H54 (cell line): ENCODE results near the gene SRD5A1.

Source experiments
- DNase-seq: peaks from one replicate; pipeline ENCODE4 v3.0.0; 2011; ENCODE audit warnings: low spot score, mixed read lengths; ENCODE audit not compliant: insufficient read length
- FAIRE-seq: peaks from 3 replicates; lab custom pipeline; 2011; peaks lifted over from hg19 to GRCh38; lab: Jason Lieb, UNC
- POLR2A ChIP-seq: IDR thresholded peaks from 2 replicates; pipeline ENCODE4 v1.6.1; 2011; ENCODE audit warnings: low read depth, mild to moderate bottlenecking, low read length

Gene SRD5A1

GRCh38 chr5:6596388-6596787 is 36.9 kb upstream of the SRD5A1 start:
- FAIRE-seq (no peak), DNase-seq (no peak)
- no peak for TF ChIP-seq POLR2A

GRCh38 chr5:6597557-6597956 is 35.7 kb upstream of the SRD5A1 start:
- DNase-seq (no peak), FAIRE-seq (no peak)
- no peak for TF ChIP-seq POLR2A

GRCh38 chr5:6598351-6598900 is 34.8 kb upstream of the SRD5A1 start:
- no peak for DNase-seq
- TF ChIP-seq POLR2A, result no peak

GRCh38 chr5:6599739-6600138 is 33.5 kb upstream of the SRD5A1 start:
- TF ChIP-seq POLR2A, result no peak
- FAIRE-seq, result no peak
- no peak for DNase-seq

More at GRCh38 chr5:6598351-6598900, 34.8 kb upstream of the SRD5A1 start:
- no peak for FAIRE-seq

GRCh38 chr5:6601271-6601670 is 32.0 kb upstream of the SRD5A1 start:
- FAIRE-seq (no peak), DNase-seq (no peak)
- no peak for TF ChIP-seq POLR2A

GRCh38 chr5:6601816-6602215 is 31.4 kb upstream of the SRD5A1 start:
- no peak for TF ChIP-seq POLR2A
- no peak for FAIRE-seq
- no peak for DNase-seq

GRCh38 chr5:6602441-6602840 is 30.8 kb upstream of the SRD5A1 start:
- TF ChIP-seq POLR2A, result no peak
- no peak for FAIRE-seq
- DNase-seq, result no peak

- no peak for FAIRE-seq
- DNase-seq, result no peak
- no peak for TF ChIP-seq POLR2A
Measured at GRCh38 chr5:6603643-6604042, 29.6 kb upstream of the SRD5A1 start.

GRCh38 chr5:6604341-6604740 is 28.9 kb upstream of the SRD5A1 start:
- no peak for FAIRE-seq
- DNase-seq, result no peak
- no peak for TF ChIP-seq POLR2A

- FAIRE-seq (no peak), DNase-seq (no peak)
- no peak for TF ChIP-seq POLR2A
Measured at GRCh38 chr5:6604946-6605345, 28.3 kb upstream of the SRD5A1 start.

- no peak for DNase-seq
- no peak for FAIRE-seq
- TF ChIP-seq POLR2A, result no peak
Measured at GRCh38 chr5:6606884-6607558, 26.2 kb upstream of the SRD5A1 start.

- FAIRE-seq (no peak), DNase-seq (no peak)
- TF ChIP-seq POLR2A, result no peak
Measured at GRCh38 chr5:6607559-6607936, 25.7 kb upstream of the SRD5A1 start.

- no peak for TF ChIP-seq POLR2A
- DNase-seq, result no peak
- FAIRE-seq, result no peak
Measured at GRCh38 chr5:6608016-6608415, 25.2 kb upstream of the SRD5A1 start.

- DNase-seq, result no peak
- FAIRE-seq, result no peak
- no peak for TF ChIP-seq POLR2A
Measured at GRCh38 chr5:6611334-6612256, 21.6 kb upstream of the SRD5A1 start.
